ENCODE data around the gene ABHD14A.

DNA sequence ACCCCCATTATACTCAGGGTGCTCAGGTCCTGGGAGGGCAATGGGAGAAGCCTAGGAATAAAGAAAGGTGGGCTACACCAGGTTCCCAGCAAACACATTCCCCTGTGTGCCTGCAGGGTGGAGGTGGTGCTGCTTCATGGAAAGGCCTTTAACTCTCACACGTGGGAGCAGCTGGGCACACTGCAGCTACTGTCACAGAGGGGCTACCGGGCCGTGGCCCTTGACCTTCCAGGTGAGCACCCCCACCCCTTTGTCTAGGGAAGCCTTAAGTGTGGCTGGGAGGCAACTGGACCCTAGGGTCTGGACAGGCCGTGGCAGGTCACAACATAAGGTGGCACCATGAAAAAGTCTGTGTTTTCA, 3.3 kb downstream of the ABHD14A start:
- TF ChIP-seq POLR2AphosphoS5 (IDR thresholded peaks at IDR 0.05; ENCODE audit: borderline replicate concordance, low read depth, low read length) (no peak), EZH2 (IDR thresholded peaks at IDR 0.05) (no peak)

Data from SK-N-MC (cell line).